H1 (cell line): ENCODE measurements around the gene TEAD2. TPM values are rescaled to one million over a fixed set of nuclear protein-coding genes. Genes with fewer than 3 reads are reported as not detected.

Source experiments
- BRCA1 ChIP-seq: IDR thresholded peaks from 2 replicates; pipeline ENCODE4 v1.6.1; 2012; ENCODE audit warnings: low read depth, low read length, improper control_type of control experiment
- CHD7 ChIP-seq: fragments of 300-600 bp; sonication (generic); IDR thresholded peaks from 2 replicates; pipeline ENCODE4 v1.7.1; 2012; ENCODE audit warnings: low read length, moderate library complexity, mild to moderate bottlenecking, inconsistent platforms; ENCODE audit not compliant: insufficient replicate concordance
- CREB1 ChIP-seq: IDR thresholded peaks from 2 replicates; pipeline ENCODE4 v1.6.1; 2012; ENCODE audit warnings: inconsistent platforms
- EGR1 ChIP-seq: IDR thresholded peaks from 2 replicates; pipeline ENCODE4 v1.6.1; 2011; ENCODE audit warnings: low read depth, low read length, borderline replicate concordance
- GABPA ChIP-seq: IDR thresholded peaks from 2 replicates; pipeline ENCODE4 v1.6.1; 2011; ENCODE audit warnings: mild to moderate bottlenecking, low read length, moderate library complexity, borderline replicate concordance; ENCODE audit not compliant: insufficient read depth
- POLR2AphosphoS5 ChIP-seq: IDR thresholded peaks from 2 replicates; pipeline ENCODE4 v1.6.1; 2011; ENCODE audit warnings: low read depth, low read length
- RBBP5 ChIP-seq: IDR thresholded peaks from 2 replicates; pipeline ENCODE4 v1.7.1; 2012; ENCODE audit warnings: low read depth, mild to moderate bottlenecking, inconsistent platforms, low read length, moderate library complexity, borderline replicate concordance
- SIX5 ChIP-seq: IDR thresholded peaks from 2 replicates; pipeline ENCODE4 v1.6.1; 2011; ENCODE audit warnings: mild to moderate bottlenecking, low read depth, low read length
- SRF ChIP-seq: IDR thresholded peaks from 2 replicates; pipeline ENCODE4 v1.6.1; 2011; ENCODE audit warnings: mild to moderate bottlenecking, low read depth, low read length, moderate library complexity
- TBP ChIP-seq: IDR thresholded peaks from 2 replicates; pipeline ENCODE4 v1.6.1; 2011; ENCODE audit warnings: low read depth, low read length, improper control_type of control experiment
- polyA plus RNA-seq, 7 experiments: library from polyadenylated mRNA; depleted of rRNA in 3 of 7; stranded (reverse) in 5 of 7; unstranded in 2 of 7; fragments of >200 nt in 5 of 7; fragments of 200-250 nt in 2 of 7; gene quantifications; 1 replicate in 5 of 7; 2 replicates in 1 of 7; 4 replicates in 1 of 7; pipeline versions ENCODE4 v1.2.1 to v1.2.3, GENCODE V29; 2011 to 2013; ENCODE audit warnings: missing spikeins in 2 of 7, mixed read lengths in 2 of 7
- total RNA-seq: library from RNA; stranded (reverse); fragmentation: NEBNext Ultra II Directional; extraction: Animal tissue kit (Norgen Biotek cat#: 25700); gene quantifications from 2 replicates; pipeline ENCODE4 v1.2.1, GENCODE V29; 2021

Gene TEAD2
- total and polyA plus RNA-seq, 2 of the 8 experiments (the other 6 are each of a cell fraction or from before 2014, with no cell fraction given), result 87.6 to 146 TPM

GRCh38 chr19:49395581-49396407, 33.6 kb upstream of the TEAD2 start (continued):
- TF ChIP-seq RBBP5 (no peak), CHD7 (no peak), SIX5 (no peak), TBP (no peak), BRCA1 (no peak), POLR2AphosphoS5 (no peak), CREB1 (no peak), EGR1 (no peak), SRF (no peak), GABPA (no peak)
